WERI-Rb-1 (cell line): ENCODE measurements around the gene CPN1.

Experiments
- DNase-seq: peaks from one replicate; pipeline ENCODE4 v3.0.0-alpha.2; 2020
- H3K27ac ChIP-seq: fragments of 250-450 bp; sonication (Bioruptor Pico); 2 replicates; pipeline ENCODE4 v1.5.1; 2020; ENCODE audit warnings: mild to moderate bottlenecking, moderate library complexity
- H3K27me3 ChIP-seq: fragments of 250-450 bp; sonication (Bioruptor Pico); 2 replicates; pipeline ENCODE4 v1.5.1; 2021; ENCODE audit warnings: mild to moderate bottlenecking, low read depth, moderate library complexity; ENCODE audit not compliant: insufficient read depth, severe bottlenecking
- H3K36me3 ChIP-seq: fragments of 250-450 bp; sonication (Bioruptor Pico); 2 replicates; pipeline ENCODE4 v1.5.1; 2020; ENCODE audit warnings: mild to moderate bottlenecking, moderate library complexity
- H3K4me3 ChIP-seq: 2 replicates; pipeline ENCODE4 v1.5.1; 2011; ENCODE audit warnings: low read depth, mild to moderate bottlenecking, control low read depth, low read length
- H3K9me3 ChIP-seq: fragments of 250-450 bp; sonication (Bioruptor Pico); 2 replicates; pipeline ENCODE4 v1.5.1; 2021; ENCODE audit warnings: mild to moderate bottlenecking, moderate library complexity; ENCODE audit not compliant: severe bottlenecking
- TF ChIP-seq, protein P1 (sequence below): IDR thresholded peaks from 2 replicates; pipeline ENCODE4 v1.5.1; 2011; ENCODE audit warnings: low read depth, mild to moderate bottlenecking, control low read depth, inconsistent platforms, low read length

Gene CPN1

DNA sequence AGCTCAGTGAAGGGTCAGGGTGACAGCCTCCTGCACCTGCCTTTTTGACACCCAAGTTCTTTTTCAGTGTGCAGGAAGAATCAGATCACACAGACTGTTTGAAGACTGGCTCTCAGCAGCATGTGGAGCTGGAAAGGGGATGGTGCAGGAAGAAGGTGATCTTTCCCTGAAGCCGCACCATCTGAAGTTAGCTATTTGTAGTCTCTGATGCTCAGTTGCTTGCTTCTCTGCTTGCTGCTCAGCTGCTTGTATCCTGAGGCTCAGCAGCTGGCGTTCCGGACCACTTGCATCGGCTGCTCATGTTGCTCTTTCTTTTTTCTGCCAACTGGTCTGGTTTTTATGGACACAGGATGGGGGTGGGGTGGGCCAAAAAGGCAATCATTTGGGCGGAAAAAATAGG is 56.1 kb downstream of the CPN1 start:
- TF ChIP-seq, protein P1, sequence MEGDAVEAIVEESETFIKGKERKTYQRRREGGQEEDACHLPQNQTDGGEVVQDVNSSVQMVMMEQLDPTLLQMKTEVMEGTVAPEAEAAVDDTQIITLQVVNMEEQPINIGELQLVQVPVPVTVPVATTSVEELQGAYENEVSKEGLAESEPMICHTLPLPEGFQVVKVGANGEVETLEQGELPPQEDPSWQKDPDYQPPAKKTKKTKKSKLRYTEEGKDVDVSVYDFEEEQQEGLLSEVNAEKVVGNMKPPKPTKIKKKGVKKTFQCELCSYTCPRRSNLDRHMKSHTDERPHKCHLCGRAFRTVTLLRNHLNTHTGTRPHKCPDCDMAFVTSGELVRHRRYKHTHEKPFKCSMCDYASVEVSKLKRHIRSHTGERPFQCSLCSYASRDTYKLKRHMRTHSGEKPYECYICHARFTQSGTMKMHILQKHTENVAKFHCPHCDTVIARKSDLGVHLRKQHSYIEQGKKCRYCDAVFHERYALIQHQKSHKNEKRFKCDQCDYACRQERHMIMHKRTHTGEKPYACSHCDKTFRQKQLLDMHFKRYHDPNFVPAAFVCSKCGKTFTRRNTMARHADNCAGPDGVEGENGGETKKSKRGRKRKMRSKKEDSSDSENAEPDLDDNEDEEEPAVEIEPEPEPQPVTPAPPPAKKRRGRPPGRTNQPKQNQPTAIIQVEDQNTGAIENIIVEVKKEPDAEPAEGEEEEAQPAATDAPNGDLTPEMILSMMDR: no peak
- no peak overlapping the region for H3K27ac ChIP-seq

DNA sequence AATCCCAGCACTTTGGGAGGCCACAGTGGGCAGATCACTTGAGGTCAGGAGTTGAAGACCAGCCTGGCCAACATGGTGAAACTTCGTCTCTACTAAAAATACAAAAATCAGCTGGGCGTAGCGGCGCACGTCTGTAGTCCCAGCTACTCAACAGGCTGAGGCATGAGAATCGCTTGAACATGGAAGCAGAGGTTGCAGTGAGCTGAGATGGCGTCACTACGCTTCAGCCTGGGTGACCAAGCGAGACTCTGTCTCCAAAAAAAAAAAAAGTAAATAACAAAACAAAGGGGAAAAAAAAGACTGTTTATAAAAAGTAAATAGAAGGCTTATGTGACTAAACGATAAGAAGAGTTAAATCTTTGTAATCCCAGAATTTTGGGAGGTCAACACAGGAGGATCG is 56.9 kb downstream of the CPN1 start:
- Histone ChIP-seq H3K27ac (no peak overlapping the region), H3K27me3 (no peaks in the 10 kb centered on the region), H3K36me3 (no peaks in the 10 kb centered on the region), H3K9me3 (peaks cover 15% of the 10 kb centered on the region), H3K4me3 (no peak overlapping the region)
- DNase-seq: no peak
- TF ChIP-seq, protein P1: no peak

More for the DNA sequence above, 56.1 kb downstream of the CPN1 start:
- H3K36me3 ChIP-seq: no peaks in the 10 kb centered on the region
- H3K27me3 ChIP-seq: no peaks in the 10 kb centered on the region
- peaks cover 15% of the 10 kb centered on the region for H3K9me3 ChIP-seq
- H3K4me3 ChIP-seq: no peak overlapping the region
- no peak for DNase-seq

DNA sequence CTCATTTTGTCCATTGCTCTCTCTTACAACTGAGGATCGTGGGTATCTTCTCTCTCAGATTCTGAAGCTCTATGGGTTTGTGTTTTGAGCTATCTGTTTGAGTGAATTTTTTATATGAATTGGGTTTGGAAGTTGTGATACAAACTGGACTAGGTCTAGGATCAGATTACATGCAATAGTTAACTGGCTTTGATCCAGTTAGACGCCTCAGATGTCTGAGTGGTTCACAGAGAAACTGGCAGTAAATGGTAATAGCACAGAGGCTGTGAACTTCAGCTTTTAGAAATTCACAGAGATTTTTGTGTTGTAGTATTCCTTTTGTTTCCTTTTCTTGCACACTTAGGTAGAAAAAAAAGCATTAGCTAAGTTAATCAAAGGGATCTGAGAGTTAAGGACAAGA is 59.3 kb downstream of the CPN1 start:
- TF ChIP-seq, protein P1: no peak
- H3K4me3 ChIP-seq: no peak overlapping the region
- H3K27me3 ChIP-seq: no peaks in the 10 kb centered on the region
- no peak overlapping the region for H3K27ac ChIP-seq
- no peaks in the 10 kb centered on the region for H3K36me3 ChIP-seq
- no peak for DNase-seq
- H3K9me3 ChIP-seq: peaks cover 5% of the 10 kb centered on the region

DNA sequence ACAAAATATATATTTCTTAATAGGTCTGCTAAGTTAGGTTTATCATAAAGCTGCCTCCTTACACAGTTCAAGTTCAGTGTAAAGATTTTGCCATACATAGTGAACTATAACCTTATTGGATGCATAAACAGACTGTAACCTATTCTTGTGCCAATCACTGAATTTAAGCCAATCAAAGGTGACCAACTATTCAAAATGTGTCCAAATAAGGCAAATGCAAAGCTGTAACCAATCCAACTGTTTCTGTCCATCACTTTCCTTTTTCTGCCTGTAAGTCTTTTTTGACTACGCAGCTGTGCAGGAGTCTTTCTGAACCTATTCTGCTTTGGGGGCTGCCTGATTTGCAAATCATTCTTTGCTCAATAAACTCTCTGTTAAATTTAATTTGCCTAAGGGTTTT is 60.3 kb downstream of the CPN1 start:
- no peaks in the 10 kb centered on the region for H3K36me3 ChIP-seq
- no peak overlapping the region for H3K4me3 ChIP-seq
- no peaks in the 10 kb centered on the region for H3K27me3 ChIP-seq
- H3K27ac ChIP-seq: no peak overlapping the region
- DNase-seq: no peak
- TF ChIP-seq, protein P1: no peak
- H3K9me3 ChIP-seq: no peaks in the 10 kb centered on the region

DNA sequence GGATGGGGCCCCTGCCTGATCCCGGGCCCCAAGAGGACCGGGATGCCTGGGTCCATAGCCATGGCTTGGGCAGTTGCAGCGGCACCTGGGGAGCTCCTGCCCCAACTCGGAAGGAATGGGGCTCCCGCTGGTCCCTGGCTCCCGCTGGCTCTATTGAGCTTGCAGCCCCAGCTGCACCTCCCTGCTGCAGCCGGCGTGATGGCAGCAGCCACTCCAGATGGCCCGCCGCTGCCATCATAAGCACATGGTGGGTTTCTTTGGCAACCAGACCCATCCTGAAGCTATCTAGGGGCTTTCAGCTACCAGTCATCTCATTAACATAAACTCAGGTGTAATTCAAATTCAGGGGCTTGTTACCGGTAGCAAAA is 60.8 kb downstream of the CPN1 start:
- Histone ChIP-seq H3K27ac (no peak overlapping the region), H3K4me3 (no peak overlapping the region), H3K27me3 (no peaks in the 10 kb centered on the region), H3K36me3 (no peaks in the 10 kb centered on the region), H3K9me3 (no peaks in the 10 kb centered on the region)
- TF ChIP-seq, protein P1: no peak
- no peak for DNase-seq

DNA sequence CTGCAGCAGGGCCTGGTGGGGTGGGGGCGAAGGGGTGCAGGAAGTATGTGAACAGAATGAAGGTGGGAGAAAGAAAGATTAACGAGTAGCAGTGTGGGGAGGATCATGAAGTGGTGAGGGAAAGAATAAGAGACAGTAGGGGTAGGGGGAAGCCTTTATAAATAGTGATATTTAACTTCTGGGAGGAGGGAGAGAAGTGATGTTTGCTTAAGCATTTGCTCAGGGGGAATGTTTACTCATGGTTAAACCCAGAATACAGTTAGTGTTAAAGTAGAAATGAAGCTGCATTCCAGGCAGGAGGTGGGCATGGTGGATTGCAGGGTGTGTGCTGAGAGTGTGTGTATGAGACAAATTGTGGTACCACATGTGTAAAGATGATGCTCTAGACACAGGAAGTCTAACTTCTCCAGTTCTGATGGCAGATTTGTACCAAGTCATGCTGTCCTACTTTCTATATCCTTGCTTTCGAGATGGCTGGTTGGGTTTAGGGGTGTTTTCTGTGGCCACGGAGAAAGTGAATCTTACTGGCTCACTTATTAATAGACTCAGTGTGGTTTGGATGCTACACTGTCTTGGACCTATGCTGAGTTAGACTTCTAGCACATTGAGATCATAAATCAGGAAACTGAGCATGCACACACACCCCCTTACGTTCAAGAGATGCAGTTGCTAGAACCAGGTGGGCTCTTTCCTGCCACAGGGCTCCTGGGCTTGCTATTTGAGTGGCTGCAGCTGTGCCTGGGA is 61.4 kb downstream of the CPN1 start:
- Histone ChIP-seq H3K27me3 (no peaks in the 10 kb centered on the region), H3K36me3 (no peaks in the 10 kb centered on the region), H3K4me3 (no peak overlapping the region), H3K9me3 (no peaks in the 10 kb centered on the region), H3K27ac (no peak overlapping the region)
- DNase-seq: no peak
- TF ChIP-seq, protein P1: no peak
